SK-N-MC (cell line): ENCODE data around the gene TFF2.

Source experiments
- EZH2 ChIP-seq: fragments of 200-600 bp; sonication (generic); IDR thresholded peaks from one replicate; pipeline ENCODE4 v1.6.1; 2017; ENCODE audit warnings: antibody characterized with exemption
- FOXP2 ChIP-seq: optimal IDR thresholded peaks from 2 replicates; pipeline ENCODE3; 2011; ENCODE audit warnings: mild to moderate bottlenecking, moderate library complexity; ENCODE audit not compliant: insufficient read depth; ENCODE audit errors: extremely low read length, control extremely low read depth
- POLR2AphosphoS5 ChIP-seq: IDR thresholded peaks from 2 replicates; pipeline ENCODE4 v1.6.1; 2012; ENCODE audit warnings: mild to moderate bottlenecking, low read depth, low read length, borderline replicate concordance

- TF ChIP-seq EZH2 (no peak), POLR2AphosphoS5 (no peak), FOXP2 (no peak)
These were observed 42.7 kb upstream of the TFF2 start for GRCh38 chr21:42393443-42393950.
